GM18508 (cell line): Measurements from ENCODE around the gene HGFAC.

Source experiments
- ATAC-seq: cut with Tn5 transposase; IDR thresholded peaks from one replicate; pipeline ENCODE4 v1.9.1; 2021; ENCODE audit warnings: moderate number of reproducible peaks; ENCODE audit not compliant: insufficient read depth, unreplicated experiment

Gene HGFAC

GRCh38 chr4:3423406-3423805 lies 18.4 kb upstream of the HGFAC start:
- ATAC-seq = no peak

GRCh38 chr4:3423952-3424351 lies 17.8 kb upstream of the HGFAC start:
- no peak for ATAC-seq

GRCh38 chr4:3424522-3425095 lies 17.2 kb upstream of the HGFAC start:
- no peak for ATAC-seq

GRCh38 chr4:3426465-3427133 lies 15.2 kb upstream of the HGFAC start:
- no peak for ATAC-seq

- ATAC-seq = no peak
Observed at GRCh38 chr4:3427134-3427476, 14.7 kb upstream of the HGFAC start.

GRCh38 chr4:3427706-3428446 lies 13.9 kb upstream of the HGFAC start:
- no peak for ATAC-seq

GRCh38 chr4:3429651-3430050 lies 12.1 kb upstream of the HGFAC start:
- no peak for ATAC-seq

- ATAC-seq = no peak
Observed at GRCh38 chr4:3430524-3430923, 11.2 kb upstream of the HGFAC start.

- ATAC-seq = no peak
Observed at GRCh38 chr4:3431446-3431993, 10.2 kb upstream of the HGFAC start.

- no peak for ATAC-seq
Observed at GRCh38 chr4:3432381-3432790, 9.4 kb upstream of the HGFAC start.

- no peak for ATAC-seq
Observed at GRCh38 chr4:3433138-3433869, 8.5 kb upstream of the HGFAC start.

- ATAC-seq = no peak
Observed at GRCh38 chr4:3434881-3435685, 6.7 kb upstream of the HGFAC start.

GRCh38 chr4:3435686-3435956 lies 6.1 kb upstream of the HGFAC start:
- no peak for ATAC-seq

- ATAC-seq = no peak
Observed at GRCh38 chr4:3436048-3436797, 5.5 kb upstream of the HGFAC start.

- no peak for ATAC-seq
Observed at GRCh38 chr4:3436798-3437581, 4.8 kb upstream of the HGFAC start.

- ATAC-seq = no peak
Observed at GRCh38 chr4:3437582-3437936, 4.2 kb upstream of the HGFAC start.

GRCh38 chr4:3437998-3438846 lies 3.5 kb upstream of the HGFAC start:
- no peak for ATAC-seq

GRCh38 chr4:3438847-3439180 lies 3.0 kb upstream of the HGFAC start:
- no peak for ATAC-seq
